HEK293T (cell line): ENCODE measurements around the gene LGI2.

Source experiments
- BHLHE40 ChIP-seq: fragments of 450-650 bp; IDR thresholded peaks from 2 replicates; pipeline ENCODE4 v1.6.1; 2016; ENCODE audit warnings: mild to moderate bottlenecking, moderate library complexity, borderline replicate concordance
- CTBP1 ChIP-seq: fragments of 450-650 bp; IDR thresholded peaks from 2 replicates; pipeline ENCODE4 v1.6.1; 2016; ENCODE audit warnings: borderline replicate concordance
- ELF4 ChIP-seq: fragments of 450-650 bp; IDR thresholded peaks from 2 replicates; pipeline ENCODE4 v1.6.1; 2017; ENCODE audit warnings: antibody characterized with exemption
- FOXM1 ChIP-seq: fragments of 450-650 bp; IDR thresholded peaks from 2 replicates; pipeline ENCODE4 v1.6.1; 2017; ENCODE audit warnings: mild to moderate bottlenecking, borderline replicate concordance
- HDGF ChIP-seq: fragments of 450-650 bp; IDR thresholded peaks from 2 replicates; pipeline ENCODE4 v1.6.1; 2017; ENCODE audit warnings: antibody characterized with exemption, borderline replicate concordance
- NFRKB ChIP-seq: fragments of 450-650 bp; IDR thresholded peaks from 2 replicates; pipeline ENCODE4 v1.6.1; 2016; ENCODE audit warnings: mild to moderate bottlenecking, moderate library complexity
- SUZ12 ChIP-seq: fragments of 450-650 bp; IDR thresholded peaks from 2 replicates; pipeline ENCODE4 v1.6.1; 2016; ENCODE audit warnings: mild to moderate bottlenecking
- TARDBP ChIP-seq: fragments of 450-650 bp; IDR thresholded peaks from 2 replicates; pipeline ENCODE4 v1.6.1; 2016

- TF ChIP-seq ELF4, result no peak
- no peak for TF ChIP-seq FOXM1
- no peak for TF ChIP-seq NFRKB
- TF ChIP-seq BHLHE40, result no peak
- no peak for TF ChIP-seq SUZ12
- no peak for TF ChIP-seq CTBP1
- no peak for TF ChIP-seq TARDBP
- no peak for TF ChIP-seq HDGF
Observed at GRCh38 chr4:24989327-24989726, 41.4 kb downstream of the LGI2 start.
